ENCODE results near the gene CNDP2. TPM values are rescaled to one million over a fixed set of nuclear protein-coding genes. Genes with fewer than 3 reads are reported as not detected.

Gene CNDP2
- total RNA-seq, 4 donors from 2014 or later, result 31.1 to 52.5 (median 42.9) TPM

- intact Hi-C loops (cut with DNase I), result no loop called here
- WGBS, result 84% methylated on average over 30 of the region's 32 CpGs
- Histone ChIP-seq H3K36me3 (peaks cover 59 to 91% (median 79%) of the 10 kb centered on the region in 4 donors), H3K9me3 (no peaks in the 10 kb centered on the region), H3K27me3 (no peaks in the 10 kb centered on the region), H3K27ac (replicated peaks in 1 of 4) (no peak overlapping the region), H3K4me1 (peaks cover 0 to 1% (median under 1%) of the 10 kb centered on the region in 4 donors), H3K4me3 (no peak overlapping the region)
- TF ChIP-seq POLR2AphosphoS5 (IDR thresholded peaks at IDR 0.05) (no peak), EP300 (IDR thresholded peaks at IDR 0.05) (no peak), CTCF (IDR thresholded peaks at IDR 0.05) (no peak)
- DNase-seq (ENCODE audit: extremely low spot score), result no peak
Measured at GRCh38 chr18:74518456-74519295, 22.5 kb downstream of the CNDP2 start.

DNA sequence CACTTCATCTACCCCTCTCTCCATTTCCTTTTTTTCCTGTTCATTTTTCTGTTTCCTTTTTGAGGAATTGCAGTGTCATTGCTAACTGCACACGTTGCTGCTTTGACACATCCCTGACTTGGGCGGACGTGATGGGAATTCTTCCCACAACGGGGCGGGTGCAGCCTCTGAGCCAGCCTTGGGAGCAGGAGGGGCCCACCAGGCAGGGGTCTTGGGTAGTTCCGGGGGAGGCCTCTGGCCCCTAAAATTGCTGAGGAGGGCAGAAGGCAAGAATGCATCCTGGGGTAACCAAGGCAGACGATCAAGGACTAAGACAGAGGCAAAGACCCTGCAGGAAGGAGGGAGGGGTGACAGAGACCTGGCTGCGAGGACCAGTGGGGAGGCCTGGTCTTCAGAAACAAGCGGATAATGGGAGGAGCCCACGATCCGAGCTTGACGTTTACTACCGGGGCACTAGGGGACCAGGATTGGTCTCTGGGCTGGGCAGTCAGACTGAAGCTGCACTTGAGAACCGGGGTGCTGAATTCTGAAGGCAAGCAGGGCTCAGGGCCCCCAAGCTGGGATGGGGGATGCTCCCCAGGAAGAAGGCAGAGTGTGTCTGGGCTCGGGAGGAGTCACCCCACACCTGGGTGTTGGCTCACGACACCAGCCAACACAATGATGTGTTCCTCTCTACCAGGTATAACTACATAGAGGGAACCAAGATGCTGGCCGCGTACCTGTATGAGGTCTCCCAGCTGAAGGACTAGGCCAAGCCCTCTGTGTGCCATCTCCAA lies 23.3 kb downstream of the CNDP2 start:
- H3K4me3 ChIP-seq, result no peak overlapping the region
- intact Hi-C loops (cut with DNase I), result no loop called here
- 84% methylated on average over 16 of the region's 18 CpGs for WGBS
- H3K9me3 ChIP-seq, result no peaks in the 10 kb centered on the region
- TF ChIP-seq POLR2AphosphoS5 (IDR thresholded peaks at IDR 0.05) (no peak), CTCF (IDR thresholded peaks at IDR 0.05) (no peak), POLR2A (IDR thresholded peaks at IDR 0.05; ENCODE audit: low read depth) (no peak), EP300 (IDR thresholded peaks at IDR 0.05) (no peak)
- DNase-seq (ENCODE audit: extremely low spot score), result no peak
- peaks cover 58 to 82% (median 72%) of the 10 kb centered on the region in 4 donors for H3K36me3 ChIP-seq
- no peaks in the 10 kb centered on the region for H3K27me3 ChIP-seq
- H3K4me1 ChIP-seq, result peaks cover 0 to 10% (median 2%) of the 10 kb centered on the region in 4 donors
- H3K27ac ChIP-seq (replicated peaks in 1 of 4), result no peak overlapping the region

DNA sequence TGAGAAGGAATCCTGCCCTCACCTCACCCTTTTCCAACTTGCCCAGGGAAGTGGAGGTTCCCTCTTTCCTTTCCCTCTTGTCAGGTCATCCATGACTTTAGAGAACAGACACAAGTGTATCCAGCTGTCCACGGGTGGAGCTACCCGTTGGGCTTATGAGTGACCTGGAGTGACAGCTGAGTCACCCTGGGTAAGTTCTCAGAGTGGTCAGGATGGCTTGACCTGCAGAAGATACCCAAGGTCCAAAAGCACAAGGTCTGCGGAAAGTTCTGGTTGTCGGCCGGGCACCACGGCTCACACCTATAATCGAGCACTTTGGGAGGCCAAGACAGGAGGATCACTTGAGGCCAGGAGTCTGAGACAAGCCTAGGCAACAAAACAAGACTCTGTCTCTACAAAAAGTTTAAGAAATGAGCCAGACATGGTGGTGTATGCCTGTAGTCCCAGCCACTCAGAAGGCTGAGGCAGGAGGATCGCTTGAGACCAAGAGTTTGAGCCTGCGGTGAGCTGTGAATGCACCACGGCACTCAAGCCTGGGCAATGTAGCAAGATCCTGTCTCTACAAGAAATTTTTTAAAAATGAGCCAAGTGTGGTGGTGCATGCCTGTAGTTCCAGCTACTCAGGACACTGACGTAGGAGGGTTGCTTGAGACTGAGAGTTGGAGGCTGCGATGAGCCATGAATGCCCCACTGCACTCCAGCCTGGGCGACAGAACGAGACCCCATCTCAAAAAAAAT lies 24.1 kb downstream of the CNDP2 start:
- Histone ChIP-seq H3K27me3 (no peaks in the 10 kb centered on the region), H3K27ac (replicated peaks in 1 of 4) (no peak overlapping the region), H3K36me3 (peaks cover 51 to 75% (median 64%) of the 10 kb centered on the region in 4 donors), H3K4me1 (peaks cover 0 to 10% (median 4%) of the 10 kb centered on the region in 4 donors), H3K9me3 (no peaks in the 10 kb centered on the region), H3K4me3 (no peak overlapping the region)
- TF ChIP-seq EP300 (IDR thresholded peaks at IDR 0.05), result no peak
- no peak for TF ChIP-seq POLR2AphosphoS5 (IDR thresholded peaks at IDR 0.05)
- TF ChIP-seq POLR2A (IDR thresholded peaks at IDR 0.05; ENCODE audit: low read depth), result no peak
- TF ChIP-seq CTCF (IDR thresholded peaks at IDR 0.05), result no peak
- DNase-seq (ENCODE audit: extremely low spot score), result no peak
- 91% methylated on average over 14 of the region's 14 CpGs for WGBS
- intact Hi-C loops (cut with DNase I), result no loop called here

DNA sequence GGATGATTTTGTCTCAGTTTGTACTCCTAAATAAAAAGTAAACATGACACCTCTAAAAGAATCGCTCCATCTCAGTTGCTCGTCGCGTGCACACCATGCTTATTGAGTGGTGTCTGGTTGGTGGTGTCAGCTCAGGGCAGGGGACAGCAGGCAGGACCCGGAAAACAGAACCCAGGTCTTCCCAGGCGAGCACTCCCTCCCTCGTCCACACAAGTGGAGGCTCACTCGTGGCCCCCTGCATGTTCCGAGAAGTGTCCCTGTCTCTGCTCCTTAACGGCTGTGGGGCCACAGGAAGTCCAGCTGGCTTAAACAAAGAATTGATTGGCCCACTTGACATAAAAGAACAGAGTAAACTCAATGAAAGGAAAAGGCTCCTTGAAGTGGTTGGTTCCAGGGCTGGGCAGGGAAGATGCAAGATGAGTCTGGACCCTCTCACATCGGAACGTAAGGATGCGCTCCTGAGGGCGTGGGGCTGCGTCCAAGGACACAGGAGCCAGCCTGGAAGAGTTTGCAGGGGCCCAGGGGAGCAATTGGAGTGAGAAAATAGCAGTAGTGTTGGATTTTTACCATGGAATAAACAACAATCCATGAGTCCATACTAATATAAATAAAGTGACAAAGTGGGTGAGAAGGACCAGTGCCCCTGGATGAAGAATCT lies 25.0 kb downstream of the CNDP2 start:
- no peak overlapping the region for H3K4me3 ChIP-seq
- no peaks in the 10 kb centered on the region for H3K27me3 ChIP-seq
- no peak for DNase-seq (ENCODE audit: extremely low spot score)
- peaks cover 0 to 10% (median 4%) of the 10 kb centered on the region in 4 donors for H3K4me1 ChIP-seq
- H3K36me3 ChIP-seq, result peaks cover 43 to 65% (median 55%) of the 10 kb centered on the region in 4 donors
- H3K27ac ChIP-seq (replicated peaks in 1 of 4), result no peak overlapping the region
- intact Hi-C loops (cut with DNase I), result no loop called here
- WGBS, result 93% methylated on average over 14 of the region's 15 CpGs
- TF ChIP-seq CTCF (IDR thresholded peaks at IDR 0.05) (no peak), POLR2A (IDR thresholded peaks at IDR 0.05; ENCODE audit: low read depth) (no peak), POLR2AphosphoS5 (IDR thresholded peaks at IDR 0.05) (no peak), EP300 (IDR thresholded peaks at IDR 0.05) (no peak)
- no peaks in the 10 kb centered on the region for H3K9me3 ChIP-seq
